Measurements from ENCODE around the gene PLA2G2C.
"Not testable (repeated sequence)": the region's sequence is repeated elsewhere in the genome, so short reads cannot be mapped to it uniquely, and the experiment has no call there.

The PLA2G2C gene, protein sequence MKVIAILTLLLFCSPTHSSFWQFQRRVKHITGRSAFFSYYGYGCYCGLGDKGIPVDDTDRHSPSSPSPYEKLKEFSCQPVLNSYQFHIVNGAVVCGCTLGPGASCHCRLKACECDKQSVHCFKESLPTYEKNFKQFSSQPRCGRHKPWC

DNA sequence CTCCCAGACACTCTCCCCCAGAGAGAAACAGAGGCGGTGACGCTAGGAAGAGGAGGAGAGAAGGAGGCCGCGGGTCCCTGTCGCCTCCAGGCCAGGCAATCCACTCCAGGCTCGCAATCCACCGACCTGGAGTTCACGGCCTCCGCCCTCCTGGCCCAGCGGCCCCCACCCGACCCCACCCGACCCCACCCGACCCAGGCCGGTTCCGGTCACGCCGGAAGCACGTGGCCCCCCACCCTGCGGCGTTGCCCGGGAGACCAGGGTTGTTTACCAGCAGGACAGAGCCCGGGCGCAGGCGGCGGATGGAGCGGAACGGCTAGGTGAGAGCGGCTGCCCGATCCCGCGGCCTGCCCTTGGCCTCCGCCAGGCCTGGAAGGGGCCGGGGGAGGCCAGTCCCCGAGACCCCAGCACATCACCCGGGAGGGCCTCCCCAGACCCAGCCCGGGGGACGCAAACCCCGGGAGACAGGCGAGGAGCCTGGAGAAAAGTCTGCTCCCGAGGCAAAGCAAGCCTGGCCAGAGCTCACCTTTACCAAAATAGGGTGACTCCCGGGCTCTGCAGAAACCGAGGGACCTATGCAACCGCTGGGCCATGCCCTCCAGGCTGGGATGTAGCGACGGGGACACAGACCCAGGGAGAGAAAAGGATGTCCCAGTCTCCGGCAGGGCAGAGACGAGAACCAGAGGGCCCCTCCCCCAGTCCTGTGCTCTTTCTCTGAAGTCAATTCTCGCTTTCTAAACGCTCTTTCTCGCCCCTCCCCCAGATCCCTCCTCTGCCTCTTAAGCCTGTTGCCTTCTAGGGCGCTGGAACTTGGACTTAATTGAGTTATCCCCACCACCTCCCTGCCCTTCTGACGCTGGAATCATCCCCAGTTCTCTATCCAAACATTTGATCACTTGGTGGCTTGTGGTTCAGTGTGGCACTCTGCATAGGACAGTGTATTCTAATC is at the start of gene PLA2G2C, which contains the start of gene UBXN10:
Gene PLA2G2C, minus strand, starts transcription at position 685 of the 949 bp plus-strand sequence. CDS start 9,155 bp downstream, outside the sequence.
Gene UBXN10, plus strand, starts transcription at position 263 of the 949 bp plus-strand sequence. CDS start 4,466 bp downstream, outside the sequence.
- DNase-seq, result no peak

DNA sequence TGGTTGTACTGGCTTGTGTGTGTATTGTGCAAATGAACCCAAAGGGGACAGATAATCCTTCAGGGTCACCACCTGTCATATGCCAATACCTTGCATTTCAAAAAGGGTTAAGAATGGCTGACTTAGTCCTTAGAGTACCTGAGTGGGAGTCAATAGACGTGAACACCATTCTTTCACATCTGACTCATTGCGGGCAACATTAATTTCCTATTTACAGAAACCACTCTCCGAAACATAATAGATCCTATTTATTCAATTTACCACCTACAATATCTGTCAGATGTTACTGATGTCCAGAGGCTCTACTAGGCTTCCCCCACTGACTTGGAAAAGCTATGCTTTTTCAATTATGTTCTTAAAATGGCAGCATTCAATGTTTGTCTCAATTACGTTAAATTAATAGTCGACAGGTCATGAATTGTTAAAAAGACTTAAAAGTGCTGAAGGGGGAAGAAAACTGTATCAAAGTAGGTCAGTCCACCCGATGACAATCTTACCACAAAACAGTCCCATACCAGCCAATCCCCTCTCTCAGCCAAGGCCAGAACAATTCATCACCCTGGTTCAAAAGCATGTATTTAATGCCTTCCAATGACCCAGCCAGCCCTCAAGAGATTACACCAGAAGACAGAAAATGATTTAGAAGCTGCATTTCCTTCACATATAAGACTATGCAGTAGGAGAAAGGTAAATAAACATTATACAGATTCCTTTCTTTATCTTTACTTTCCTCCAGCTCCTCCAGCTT is 48.6 kb upstream of the PLA2G2C start:
- no peak for DNase-seq

DNA sequence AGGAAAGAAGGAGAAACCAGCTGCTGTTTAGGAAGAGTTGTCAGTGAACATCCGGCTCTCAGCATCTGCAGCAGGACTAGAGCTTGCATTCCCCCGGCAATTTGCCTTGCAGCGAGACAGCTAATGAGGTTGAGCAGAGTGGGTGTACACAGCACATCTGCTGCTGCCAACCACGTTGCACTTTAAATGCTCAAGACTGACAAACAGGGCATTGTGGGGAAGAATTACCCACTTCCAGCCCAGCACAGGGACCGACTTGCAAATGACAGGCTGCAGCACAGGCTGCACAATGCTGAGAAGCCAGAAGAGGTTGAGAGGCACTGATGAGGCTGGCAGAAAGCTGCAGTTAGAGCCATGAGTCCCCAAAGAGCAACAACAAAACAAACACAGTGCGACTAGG is 47.5 kb upstream of the PLA2G2C start:
- DNase-seq, result no peak

DNA sequence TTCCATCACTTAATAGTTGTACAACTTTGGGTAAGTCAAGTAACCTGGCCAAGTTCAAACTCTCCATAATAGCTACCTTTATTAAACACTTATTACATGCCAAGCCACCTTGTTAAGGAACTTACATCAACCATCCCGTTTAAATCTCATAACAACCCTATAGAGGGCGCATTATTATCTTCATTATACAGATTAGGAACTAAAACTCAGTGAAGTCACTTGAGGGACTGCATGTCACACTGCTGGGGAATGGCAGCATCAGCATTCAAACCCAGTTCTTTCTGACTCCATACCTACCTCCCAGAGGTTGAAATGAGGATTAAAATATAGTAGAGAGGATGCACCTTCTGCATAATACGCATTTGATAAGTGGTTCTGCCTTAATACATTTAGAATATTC is 47.1 kb upstream of the PLA2G2C start:
- DNase-seq, result no peak

DNA sequence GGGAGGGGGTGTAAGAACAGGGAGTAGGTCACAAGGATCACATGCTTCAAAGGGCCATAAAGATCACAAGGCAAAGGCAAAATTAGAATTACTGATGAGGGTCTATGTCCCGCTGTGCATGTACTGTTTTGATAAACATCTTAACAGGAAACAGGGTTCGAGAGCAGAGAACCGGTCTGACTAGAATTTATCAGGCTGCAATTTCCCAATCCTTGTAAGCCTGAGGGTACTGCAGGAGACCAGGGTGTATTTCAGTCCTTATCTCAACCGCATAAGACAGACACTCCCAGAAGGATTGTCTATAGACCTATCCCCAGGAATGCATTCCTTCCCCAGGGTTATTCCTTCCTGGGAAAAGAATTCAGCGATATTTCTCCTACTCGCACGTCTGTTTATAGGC is 46.2 kb upstream of the PLA2G2C start:
- not testable (repeated sequence) for DNase-seq

DNA sequence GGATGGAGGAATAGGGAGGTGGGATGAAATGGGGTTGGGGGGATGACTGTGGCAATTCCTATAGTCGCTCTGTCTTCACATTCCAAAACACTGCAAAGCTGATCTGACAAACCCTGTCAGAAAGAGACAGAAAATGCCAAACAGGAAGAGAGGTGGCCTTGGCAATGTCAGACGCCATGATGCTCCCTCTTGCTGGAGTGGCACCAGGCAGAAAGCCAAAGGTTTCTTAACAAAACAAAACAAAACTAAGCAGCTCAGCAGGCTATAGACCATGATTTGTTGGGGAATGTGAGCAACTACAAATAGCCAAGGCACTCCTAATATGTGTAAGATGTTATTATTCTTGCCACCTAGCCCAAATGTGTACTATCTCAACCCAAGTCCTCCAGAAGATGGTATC is 42.9 kb upstream of the PLA2G2C start:
- no peak for DNase-seq

- DNase-seq, result no peak
Observed at GRCh38 chr1:20228314-20228825, 42.1 kb upstream of the PLA2G2C start.

- DNase-seq, result no peak
Observed at GRCh38 chr1:20227704-20228103, 41.4 kb upstream of the PLA2G2C start.

DNA sequence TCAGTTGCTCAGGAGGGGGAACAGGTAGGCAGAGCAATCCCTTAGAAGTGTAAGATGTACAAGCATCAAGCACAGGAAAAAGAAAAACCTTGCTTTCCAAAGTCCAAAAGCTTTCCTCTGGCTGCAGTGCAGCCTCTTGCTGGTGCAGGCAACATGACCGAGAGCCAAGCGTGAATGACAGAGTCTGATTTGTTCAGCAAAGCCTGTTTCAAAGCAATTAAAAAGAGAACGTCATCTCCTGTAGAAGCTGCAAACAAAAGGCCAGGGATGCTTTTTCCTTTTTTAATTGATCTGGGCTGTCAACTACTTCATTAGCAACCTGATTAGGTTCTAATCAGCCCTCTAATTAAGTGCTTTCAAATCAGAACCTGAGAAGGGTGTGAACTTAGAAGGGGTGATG is 38.2 kb upstream of the PLA2G2C start:
- DNase-seq, result no peak

DNA sequence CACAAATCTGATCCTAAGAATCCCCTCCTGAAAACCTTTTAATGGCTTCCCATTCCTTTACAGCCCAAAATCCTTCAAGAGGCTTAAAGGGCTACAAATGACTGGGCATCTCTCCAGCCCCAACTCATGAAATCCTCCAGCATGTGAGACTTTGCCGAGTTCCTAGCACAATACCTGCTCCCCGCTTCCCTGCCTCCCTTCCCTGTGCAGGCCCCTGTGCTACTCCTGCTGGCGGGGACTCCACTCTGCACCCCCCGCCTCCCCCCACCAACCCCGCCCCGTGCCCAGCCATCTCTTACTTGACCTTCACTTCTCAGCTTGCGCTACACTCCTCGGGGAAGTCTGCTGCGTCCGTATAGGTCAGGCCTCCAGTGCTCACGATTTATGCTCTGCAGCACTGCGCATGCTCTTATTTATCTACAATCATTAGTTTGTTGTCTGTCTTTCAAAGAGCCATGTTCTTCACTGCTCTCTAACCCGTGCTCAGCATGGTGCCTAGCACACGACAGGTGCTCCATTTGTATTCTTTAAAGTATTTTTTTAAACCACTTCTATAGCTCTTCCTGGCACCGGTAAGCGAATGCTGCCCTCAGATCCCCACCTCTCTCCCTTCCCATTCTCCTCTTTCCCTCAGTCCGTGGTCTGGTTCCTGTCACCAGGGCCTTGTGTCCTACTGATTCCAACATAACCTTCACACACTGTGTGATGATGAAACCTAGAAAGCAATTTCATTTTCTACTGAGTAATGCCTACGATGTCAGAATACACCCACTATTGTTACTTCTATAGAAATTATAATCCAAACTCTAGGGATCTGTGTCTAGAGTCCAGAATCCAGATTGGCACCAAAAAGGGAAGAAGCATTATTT is 37.5 kb upstream of the PLA2G2C start:
- no peak for DNase-seq

DNA sequence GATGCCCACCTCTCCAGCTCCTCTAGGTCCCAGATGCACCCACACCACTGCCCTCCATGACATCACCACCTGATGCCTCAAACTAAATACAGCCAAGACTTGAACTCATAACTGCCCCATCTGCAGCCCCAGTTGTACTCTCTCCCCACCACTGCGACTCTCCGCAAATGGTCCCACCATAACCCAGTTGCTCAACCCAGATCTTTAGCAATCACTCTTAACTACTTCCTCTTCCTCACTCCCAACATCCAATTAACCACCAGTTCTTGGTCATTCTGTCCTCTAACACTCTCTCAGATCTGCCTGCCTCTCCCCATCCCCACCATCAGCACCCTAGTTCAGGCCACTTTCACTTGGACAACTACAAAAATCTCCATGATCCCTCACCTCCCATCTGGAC is 36.8 kb upstream of the PLA2G2C start:
- DNase-seq, result no peak

DNA sequence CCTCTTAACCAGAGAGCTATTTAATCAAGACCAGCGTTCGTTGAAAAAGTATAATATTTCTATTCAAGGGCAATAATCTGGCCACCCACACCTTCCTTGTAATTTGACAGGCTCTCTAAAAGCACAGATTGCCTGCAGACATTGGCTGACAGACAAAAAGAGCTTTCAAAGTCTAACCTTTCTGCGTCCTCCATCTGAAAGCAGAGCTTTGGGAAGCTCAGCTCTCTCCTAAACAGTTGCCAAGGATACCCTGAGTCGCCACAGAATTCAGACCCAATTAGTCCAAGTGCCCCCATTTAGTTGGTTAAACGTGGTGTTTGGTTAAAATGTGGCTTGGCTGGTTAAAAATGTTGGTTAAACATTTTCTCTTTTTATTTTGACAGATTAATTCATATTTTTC is 33.7 kb upstream of the PLA2G2C start:
- no peak for DNase-seq

- not testable (repeated sequence) for DNase-seq
Observed at GRCh38 chr1:20219053-20219452, 32.7 kb upstream of the PLA2G2C start.

- no peak for DNase-seq
Observed at GRCh38 chr1:20216574-20216973, 30.3 kb upstream of the PLA2G2C start.

- DNase-seq, result no peak
Observed at GRCh38 chr1:20215716-20216115, 29.4 kb upstream of the PLA2G2C start.

DNA sequence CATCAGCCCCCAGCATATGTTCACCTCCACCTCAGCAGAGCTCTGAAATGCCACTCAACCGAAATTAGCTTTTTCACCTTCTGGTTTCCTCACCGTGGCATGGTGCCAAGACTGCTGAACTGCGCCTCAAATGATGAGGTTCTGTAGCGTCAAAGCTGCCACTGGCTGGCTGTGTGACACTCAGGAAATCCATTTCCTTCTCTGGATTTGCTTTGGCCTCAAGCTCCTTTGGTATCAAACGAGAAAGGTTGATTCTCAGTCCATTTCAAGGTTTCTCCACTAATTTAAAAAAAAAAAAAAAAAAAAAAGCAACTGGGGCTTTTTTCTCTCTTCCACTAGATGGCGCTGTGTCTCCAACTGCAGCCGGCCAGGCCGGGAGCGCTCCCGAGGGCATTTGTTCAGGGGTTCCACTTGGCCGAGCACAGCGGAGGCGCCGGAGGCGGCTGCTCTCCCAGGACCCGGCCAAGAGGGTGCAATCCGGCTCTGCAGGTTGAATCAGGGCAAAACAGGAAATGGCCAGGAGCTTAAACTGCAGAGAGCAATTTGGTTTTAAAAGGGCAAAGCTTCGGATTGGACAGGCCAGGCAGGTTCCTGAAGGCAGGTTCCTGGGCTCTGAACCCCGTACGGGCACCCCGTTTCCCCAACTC is 26.5 kb upstream of the PLA2G2C start:
- DNase-seq, result peak; percentile 6

GRCh38 chr1:20212085-20212684 is 25.9 kb upstream of the PLA2G2C start:
- DNase-seq, result no peak

GRCh38 chr1:20211511-20211931 is 25.2 kb upstream of the PLA2G2C start:
- no peak for DNase-seq

DNA sequence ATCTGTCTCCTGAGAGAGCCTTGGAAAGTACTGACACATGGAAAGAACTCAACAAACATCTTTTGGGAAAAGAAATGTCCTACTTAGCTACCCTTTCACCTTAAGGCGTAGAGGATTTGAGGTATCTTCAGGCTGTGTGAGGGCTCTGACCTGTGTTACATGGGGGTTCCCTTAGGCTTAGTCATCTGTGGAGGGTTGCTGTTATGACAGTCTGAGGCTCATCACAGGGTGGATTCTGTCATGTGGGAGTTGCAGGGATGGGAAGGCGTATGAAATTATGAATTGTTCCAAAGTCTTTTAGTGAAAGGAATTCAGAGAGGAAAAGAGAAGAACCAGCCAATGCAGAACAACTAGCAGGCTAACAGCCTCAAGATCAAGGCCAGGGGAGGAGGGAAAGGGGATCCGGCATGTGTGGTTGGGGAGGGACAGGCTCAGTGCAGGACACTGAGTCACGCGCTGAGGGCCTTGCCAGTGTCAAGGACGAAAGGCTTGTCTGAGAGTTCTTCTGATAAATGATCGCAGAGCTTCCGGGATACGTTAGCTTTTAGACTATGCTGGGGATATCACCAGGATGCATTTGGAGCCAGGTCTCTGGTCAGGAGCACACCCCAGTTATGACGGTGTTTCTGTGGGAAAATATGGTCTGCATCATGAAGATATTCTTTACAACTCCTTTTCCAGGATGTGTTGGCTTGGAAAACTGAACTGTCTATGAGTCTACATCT is 24.6 kb upstream of the PLA2G2C start:
- DNase-seq, result no peak

DNA sequence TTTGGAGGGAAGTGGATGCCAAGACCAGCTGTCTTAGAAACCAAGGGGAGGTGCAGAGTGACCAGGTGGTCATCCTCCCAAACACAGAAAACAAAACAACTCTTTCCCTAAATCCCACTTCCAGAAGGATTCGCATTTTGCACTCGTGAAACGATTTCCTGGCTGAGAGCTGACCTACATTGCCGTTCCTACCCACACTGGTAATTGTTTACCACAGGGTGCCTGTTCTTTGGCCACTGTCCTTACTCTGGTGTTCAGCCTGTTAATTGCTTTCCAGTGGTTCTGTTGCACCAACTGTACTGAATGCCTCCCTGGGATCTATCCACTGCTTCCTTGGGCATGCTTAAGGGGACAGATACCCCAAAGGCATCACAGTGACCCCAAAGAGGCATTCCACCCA is 23.2 kb upstream of the PLA2G2C start:
- DNase-seq, result no peak

GRCh38 chr1:20207546-20207945 is 21.2 kb upstream of the PLA2G2C start:
- no peak for DNase-seq
